NCI-H524 (cell line): Measurements from ENCODE around the gene TMEM40.
"Not testable (repeated sequence)": the region's sequence is repeated elsewhere in the genome, so short reads cannot be mapped to it uniquely, and the experiment has no call there.

Experiments
- DNase-seq, 2 experiments: peaks; one replicate each; lab custom pipeline; 2025; lab: John Stamatoyannopoulos, UW

TMEM40 gene, protein sequence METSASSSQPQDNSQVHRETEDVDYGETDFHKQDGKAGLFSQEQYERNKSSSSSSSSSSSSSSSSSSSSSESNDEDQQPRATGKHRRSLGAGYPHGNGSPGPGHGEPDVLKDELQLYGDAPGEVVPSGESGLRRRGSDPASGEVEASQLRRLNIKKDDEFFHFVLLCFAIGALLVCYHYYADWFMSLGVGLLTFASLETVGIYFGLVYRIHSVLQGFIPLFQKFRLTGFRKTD

DNA sequence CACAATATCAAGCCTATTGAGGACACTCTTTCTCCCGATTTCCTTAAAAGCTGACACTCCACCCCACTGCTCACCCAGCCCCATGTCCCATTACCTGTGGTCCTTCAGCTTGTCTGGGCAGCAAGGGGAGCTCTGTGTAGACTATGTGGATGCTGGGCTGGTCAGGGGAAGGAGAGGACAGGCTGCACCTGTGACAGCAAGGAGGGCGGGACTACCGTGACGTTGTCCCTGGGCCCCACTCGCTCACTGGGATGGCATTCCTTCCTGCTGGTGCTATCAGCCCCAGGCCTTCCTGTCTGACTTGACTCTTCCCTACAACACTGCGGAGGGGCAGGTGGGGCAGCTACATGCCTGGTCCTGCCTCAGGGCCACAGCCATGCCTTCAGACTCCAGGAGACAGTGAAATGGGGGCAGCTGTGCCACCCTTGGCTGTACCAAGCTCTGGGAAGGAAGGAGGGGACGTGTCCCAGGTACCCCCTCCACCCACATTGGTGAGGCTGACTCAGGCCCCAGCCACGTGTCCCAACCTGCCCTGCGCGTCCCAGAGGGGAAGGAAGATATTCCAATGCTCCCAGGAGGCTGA is at the start of gene TMEM40:
TSS of gene TMEM40 (minus strand) at position 163 of the 583 bp plus-strand sequence. CDS start 9,427 bp downstream, outside the sequence.
- DNase-seq, result no peak

DNA sequence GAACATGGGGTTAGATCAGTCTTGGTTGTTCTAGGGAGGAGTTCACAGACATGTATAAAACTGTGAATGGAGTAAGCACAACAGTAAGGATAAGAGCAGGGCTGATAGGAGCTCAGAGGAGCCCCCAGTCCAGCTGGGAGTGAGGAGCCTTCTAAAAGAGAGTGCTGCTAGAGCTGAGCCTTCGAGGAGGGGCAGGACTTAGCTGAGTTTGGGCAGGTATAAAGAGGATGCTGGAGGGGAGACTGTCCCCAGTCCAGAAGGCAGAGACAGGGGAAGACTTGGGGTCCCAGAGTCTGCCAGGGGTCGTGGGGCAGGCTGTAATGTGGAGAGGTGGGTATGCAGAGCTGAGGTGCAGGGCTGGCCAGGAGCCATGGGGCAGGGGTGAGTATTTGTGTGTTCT is 49.5 kb upstream of the TMEM40 start:
- DNase-seq, result no peak

DNA sequence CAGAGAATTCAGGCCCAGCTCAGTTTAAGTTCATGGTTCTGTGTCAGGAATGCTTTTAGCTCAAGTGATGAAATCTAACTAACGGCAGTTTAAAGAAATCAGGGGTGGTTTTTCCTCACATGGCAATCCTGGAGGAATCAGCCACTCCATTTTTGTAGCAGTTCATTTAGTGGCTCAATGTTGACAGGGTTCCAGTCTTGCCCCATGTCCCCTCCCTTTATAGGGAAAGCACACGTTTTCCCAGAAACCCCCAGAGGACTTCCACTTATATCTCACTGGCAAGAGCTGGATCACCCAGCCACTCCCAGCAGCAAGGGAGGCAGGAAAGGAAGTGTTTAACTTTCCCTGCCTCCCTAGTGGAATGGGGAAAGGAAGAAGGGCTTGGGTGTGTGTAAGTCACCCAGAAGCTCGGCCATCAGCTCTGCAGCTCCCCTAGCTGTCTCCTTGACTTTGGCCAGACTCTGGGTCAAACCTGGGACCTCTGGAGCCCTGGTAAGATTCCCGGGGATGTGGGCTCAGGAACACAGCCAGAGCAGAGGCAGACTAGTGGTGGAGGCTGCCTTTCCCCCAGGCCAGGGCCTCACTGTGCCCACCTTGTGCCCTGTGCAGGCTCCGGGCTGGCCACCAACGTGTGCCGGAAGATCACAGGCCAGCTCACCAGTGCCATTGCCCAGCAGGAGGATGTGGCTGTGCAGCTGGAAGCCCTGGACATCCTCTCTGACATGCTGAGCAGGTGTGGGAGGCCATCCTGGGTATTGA is 48.7 kb upstream of the TMEM40 start:
- no peak for DNase-seq

DNA sequence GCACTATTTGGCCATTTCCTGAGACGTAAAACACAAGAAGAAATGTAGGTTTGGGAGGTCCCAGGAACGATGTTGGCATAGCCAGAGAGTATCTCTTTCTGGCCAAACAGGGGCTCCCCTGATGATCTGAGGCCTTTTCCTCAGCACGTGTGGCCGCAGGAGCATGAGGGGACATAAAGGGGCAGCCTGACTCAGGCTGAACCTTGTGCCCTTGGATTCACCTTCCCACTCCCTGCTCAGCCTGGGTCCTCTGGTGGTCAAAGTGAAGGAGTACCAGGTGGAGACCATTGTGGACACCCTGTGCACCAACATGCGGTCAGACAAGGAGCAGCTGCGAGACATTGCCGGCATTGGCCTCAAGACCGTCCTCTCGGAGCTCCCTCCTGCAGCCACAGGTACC is 48.0 kb upstream of the TMEM40 start:
- no peak for DNase-seq

DNA sequence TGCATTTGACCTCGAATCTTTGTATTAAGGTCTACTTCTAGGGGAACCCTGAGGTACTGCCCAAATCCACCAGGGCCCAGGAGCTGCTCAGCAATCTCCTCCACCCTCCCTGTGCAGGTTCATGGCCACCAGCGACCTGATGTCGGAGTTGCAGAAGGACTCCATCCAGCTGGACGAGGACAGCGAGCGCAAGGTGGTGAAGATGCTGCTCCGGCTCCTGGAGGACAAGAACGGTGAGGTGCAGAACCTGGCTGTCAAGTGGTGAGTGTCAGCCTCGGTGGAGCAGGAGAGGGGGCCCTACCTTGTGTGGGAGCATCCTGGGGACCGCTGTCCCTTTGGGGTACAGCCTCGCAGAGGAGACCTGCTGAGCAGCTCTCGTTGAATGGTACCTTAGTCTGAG is 44.3 kb upstream of the TMEM40 start:
- no peak for DNase-seq

DNA sequence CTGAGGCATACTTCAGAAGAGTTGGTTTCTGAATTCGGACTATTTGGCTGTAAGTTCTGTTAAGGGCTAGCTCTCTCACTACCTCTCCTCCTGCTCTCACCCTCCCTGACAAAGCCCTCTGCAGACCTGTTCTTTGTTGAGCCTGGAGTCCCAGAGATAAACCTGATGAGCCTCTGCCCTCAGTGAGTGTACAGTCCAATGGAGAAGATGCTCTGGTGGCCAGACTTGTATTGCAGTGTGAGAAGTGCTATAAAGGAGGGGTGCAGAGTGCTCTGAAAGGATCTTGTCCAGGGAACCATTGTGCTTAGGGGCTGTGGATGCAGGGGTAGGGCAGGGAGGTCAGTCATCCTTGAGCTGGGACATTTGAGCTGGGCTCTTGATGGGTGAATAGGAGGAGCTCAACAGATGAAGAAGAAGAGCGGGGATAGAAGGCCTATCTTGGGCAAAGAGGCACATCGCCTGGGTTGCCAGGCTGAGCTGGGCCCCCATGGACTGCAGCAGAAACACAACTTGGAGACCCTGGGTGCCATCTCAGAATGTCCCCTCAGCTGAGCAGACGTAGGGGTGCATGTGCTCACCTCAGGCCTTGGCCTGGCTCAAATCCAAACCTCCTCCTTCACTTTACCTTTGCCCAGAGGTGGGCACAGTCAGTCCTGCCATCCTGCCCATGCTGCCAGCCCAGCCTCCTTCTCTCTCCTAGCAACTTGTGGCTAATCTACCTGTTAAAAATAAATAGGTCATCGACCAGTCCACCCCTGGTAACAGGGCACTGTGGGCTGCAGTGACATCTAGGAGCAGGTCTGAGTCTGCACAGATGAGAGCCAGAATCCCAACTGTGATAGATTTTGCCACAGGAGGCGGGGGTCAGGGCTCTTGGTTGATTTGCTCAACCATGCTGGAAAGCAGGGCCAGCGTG is 40.7 kb upstream of the TMEM40 start:
- no peak for DNase-seq

DNA sequence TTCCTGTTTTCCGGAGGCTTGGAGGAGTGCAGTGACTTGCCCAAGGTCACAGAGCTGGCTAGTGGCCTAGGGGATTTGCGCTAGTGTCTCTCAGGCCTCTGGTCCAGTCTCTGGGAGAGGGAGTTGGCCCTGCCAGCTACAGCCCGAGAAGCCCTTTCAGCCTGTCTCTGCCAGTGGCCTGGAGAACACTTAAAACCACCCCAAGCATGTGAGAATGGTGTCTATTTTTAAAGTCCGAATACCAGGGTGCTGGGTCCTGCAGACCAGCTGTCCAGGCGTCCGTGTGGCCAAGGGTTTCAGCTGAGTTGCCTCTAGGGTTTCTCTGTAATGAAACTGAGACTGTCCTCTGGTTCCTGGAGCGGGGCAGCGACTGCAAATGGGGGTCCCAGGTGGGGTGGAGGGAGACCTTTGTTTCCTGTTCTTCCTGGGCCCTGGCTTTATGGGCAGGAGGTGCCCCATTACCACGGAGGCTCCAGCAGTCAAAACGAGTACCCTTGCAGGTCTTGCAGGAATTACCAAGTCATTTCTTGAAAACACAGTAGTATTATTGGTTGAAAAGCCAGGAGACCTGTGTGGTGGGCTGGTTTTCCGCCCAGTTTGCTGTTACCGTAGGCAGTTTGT is 39.6 kb upstream of the TMEM40 start:
- no peak for DNase-seq

DNA sequence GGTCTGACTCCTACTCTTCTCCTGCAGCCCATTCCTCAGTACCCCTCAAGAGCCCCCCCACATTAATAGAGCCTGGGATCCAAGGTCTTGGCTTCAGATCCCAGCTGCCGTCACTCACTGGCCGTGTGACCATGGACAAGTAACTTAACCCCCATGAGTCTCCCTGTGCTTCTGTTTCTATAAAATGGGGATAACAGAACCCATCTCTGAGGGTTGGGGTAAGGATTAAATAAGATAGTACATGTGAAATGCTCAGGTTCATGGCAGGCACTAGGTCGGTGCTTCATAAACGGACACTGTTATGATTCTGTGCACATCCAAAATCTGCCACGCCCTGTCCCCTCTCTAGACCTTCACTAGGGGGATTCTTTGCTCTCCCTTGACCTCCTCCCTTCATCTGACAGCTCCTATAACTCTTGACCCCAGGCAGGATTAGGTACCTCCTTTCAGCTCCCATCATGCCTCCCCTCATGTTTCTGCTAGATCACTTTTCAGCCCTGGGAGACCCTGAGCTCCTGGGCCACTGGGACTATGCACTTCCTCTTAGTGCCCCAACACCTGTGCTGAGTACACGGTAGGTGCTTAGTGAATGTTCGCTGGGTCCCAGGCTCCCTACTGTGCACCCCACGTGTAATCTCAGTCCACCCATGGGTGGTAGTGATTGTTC is 39.0 kb upstream of the TMEM40 start:
- no peak for DNase-seq

DNA sequence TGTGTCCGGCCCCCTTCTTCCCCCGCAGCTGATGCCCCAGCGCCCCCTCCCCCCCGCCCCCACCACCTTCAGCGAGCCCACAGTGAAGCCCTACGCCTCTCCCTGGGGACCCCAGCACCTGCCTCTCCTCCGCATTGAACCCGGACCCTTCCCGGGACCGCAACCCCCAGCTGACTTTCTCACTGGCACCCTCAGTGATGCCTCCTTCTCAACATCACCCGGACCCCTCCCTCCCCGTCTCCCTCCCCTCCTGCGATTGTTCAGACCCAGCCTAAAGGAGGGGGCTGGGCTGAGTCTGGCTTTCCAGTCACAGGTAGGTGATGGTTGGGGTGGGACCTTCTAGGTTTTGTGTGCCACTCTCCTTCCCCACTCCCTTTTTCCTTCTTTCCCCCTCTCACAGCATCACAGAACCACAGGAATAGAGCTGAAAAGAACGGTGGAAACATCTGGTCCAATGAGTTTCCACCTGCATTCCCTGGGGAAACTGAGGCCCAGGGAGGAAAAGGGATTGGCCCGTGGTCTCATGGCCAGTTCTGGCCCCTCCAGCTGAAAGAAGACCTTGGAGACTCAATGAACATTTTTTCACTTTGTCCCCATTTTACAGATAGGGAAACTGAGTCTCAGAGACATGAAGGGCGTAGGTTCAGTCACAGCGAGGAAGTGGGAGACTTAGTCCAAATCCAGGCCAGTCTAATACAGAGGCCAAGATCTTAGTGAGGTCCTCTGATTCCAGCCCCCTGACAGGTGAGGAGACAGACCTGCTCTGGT is 38.2 kb upstream of the TMEM40 start:
- peak in 1 of 2 experiments; percentile 48 for DNase-seq

DNA sequence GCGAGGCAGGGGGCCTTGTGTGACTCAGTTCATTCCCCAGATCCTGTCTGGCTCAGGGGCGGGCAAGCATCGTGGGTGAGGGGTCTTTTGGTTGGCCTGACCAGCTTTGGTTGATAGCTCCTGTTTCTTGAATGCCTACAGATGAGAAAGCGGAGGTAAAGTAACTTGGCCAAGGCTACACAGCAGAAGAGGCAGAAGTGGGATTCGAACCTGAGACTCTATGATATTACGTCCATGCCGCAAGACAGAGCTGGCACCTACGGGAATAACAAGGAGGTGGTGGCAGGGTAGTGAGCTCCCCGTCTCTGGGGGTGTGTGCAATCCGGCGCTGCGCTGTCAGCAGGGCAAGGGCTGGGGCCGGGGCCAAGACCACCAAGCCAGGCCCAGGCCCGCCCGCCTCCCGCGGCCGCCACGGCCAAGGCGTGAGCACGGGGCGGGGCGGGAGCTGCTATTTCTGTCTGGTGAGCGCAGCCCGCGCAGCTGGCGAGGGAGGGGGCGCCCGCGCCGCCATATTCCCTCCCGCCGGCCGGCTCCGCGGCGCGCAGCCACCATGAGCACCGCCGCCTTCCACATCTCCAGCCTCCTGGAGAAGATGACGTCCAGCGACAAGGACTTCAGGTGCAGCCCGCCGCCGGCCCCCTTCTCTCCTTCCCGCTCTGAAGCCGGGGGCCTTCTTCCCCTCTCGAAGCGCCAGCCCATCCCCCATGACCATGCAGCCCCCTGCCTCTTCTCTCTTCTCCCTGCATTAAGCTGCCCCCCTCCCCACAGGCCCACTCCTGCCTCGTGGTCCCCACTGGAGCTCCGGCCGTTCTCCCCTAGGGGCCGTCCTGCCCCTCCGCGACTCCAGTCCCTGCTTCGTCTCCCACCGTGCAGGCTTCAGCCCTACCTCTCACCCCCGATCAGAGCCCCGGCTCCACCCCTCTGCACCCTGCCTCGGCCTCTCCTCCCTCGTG is 37.4 kb upstream of the TMEM40 start, which contains the start of gene CAND2:
TSS of gene CAND2 (plus strand) at position 510 of the 953 bp plus-strand sequence. CDS start at position 551, 41 bp downstream.
- DNase-seq, result peak; percentile 14 to 48

DNA sequence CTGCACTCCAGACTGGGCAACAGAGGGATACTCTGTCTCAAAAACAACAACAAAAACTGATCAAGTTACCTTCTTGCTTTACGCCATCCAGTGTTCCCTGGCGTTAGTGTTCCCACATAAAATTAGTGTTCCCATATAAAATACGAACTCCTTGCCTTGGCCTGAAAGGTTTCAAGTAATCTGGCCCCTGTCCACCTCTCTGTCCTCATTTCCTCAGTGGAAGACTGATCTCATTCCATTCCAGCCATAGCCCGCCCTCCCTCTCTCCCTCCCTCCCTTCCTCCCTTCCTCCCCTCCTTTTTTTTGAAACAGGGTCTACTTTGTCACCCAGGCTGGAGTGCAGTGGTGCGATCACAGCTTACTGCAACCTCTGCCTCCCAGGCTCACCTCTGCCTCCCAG is 34.6 kb upstream of the TMEM40 start:
- DNase-seq, result no peak

DNA sequence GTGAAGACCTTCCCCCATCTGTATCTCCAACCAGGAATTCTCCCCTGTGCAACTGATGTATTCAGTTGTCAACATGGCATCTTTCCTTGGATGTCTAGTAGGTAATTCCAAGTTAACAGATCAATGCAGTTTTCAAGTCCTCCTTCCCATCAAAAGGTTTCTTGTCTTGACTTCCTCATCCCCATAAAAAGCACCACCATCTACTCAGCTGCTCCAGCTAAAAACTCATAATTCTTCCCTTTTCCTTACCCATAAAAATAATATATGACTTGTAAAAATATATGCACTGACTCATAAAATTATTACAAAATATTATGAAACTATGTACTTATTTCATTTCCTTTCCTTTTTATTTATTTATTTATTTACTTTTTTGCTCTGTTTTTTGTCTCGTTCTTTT is 32.4 kb upstream of the TMEM40 start:
- DNase-seq, result no peak

DNA sequence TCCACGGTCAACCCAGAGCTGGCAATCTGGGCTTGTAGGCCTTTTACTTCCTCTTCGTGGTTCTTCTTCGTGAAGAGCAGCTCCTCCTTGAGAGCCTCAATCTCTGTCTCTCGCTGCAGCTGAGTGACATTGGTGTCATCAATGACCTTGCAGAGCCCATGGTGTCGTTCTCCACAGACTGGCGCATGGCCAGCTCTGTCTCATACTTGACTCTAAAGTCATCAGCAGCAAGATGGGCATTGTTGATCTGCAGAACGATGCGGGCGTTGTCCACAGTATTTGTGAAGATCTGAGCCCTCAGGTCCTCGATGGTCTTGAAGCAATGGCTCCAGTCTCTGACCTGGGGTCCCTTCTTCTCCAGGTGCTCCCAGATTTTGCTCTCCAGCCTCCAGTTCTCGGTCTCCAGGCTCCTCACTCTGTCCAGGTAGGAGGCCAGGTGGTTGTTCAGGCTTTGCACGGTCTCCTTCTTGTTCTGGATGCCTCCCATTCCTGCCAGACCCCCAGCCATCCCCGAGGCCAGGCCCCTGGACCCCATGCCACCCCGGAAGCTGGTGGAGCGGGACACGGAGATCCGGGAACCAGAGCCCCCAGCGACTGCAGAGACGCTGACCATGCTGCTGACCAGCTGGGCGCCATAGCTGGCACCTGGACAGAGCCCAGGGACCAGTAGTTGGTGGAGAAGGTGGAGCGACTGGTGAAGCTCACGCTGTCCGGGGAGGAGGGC is 29.1 kb upstream of the TMEM40 start:
- not testable (repeated sequence) for DNase-seq

DNA sequence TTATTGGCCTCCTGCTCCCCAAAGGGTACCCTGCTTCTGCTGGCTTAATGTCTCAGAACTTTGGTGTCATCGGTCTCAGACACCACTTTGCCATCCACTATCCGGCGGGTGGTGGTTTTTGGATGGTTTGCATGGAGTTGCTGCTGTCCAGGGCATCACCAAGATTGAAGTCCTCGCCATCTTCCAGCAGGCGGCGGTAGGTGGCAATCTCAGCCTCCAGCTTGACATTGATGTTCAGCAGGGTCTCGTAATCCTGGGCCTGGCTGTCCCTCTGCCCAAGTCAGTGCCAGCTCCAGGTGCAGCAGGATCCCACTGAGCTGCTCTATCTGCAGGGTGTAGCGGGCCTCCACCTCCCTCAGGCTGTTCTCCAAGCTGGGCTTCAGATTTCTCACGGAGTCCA is 28.3 kb upstream of the TMEM40 start:
- DNase-seq, result not testable (repeated sequence)

DNA sequence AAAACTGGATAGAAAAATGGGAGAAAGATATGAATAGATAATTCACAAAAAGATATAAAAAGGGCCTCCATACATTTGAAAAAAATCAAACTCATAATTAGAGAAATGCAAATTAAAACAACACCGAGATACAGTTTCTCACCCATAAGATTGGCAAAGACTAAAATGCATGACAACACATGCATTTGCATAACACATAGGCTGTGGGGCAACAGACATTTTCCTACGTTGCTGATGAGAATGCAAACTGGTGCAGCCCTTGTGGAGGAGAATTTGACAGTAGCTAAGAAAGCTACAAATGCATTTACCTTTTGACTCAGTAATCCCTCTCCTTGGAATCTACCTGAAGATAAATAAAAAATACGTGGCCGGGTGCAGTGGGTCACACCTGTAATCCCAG is 26.0 kb upstream of the TMEM40 start:
- no peak for DNase-seq

DNA sequence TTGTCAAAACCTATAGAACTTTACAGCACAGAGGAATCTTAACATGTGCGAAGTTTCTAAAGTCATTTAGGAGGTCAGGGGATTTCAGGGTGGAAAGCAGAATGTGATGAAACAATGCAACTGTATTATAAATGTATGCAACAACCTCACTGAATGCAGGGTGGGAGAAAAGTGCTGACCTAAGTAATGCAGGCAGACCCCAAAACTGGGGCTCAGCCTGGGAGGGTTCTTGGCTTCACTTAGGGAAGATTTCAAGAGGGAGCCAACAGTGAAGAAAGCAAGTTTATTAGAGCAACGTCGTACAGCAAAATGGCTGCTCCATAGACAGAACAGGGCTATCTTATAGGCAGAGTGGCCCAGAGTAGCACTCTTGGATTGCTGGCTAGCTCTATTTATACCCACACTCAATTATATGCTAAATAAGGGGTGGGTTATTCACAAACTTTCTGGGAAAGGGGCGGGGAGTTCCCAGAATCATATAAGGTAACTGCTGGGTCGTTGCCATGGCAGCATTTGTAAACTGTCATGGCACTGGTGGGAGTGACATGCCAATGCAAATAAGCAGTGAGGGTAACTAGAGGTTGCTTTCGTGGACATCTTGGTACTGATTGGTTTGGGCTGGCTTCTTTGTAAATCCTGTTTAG is 23.2 kb upstream of the TMEM40 start:
- no peak for DNase-seq

DNA sequence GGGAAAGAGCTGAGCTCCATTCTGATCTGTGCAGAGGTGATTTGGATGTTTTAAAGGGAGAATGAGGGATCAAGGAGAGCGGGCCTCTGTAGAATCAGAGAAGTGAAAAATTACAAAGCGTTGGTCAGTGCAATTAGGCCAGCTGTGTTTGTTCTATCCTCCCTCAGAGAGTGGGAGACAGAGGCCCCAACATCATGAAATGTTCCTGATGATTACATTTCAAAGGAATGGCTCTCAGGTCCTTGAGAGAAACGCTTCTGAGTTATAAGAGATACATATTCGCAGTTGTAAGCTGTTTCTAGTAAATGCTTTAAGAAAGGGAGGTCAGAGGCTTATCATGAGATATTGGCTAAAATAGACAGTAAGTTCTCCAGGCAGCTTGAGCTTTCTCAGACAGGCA is 21.7 kb upstream of the TMEM40 start:
- no peak for DNase-seq

DNA sequence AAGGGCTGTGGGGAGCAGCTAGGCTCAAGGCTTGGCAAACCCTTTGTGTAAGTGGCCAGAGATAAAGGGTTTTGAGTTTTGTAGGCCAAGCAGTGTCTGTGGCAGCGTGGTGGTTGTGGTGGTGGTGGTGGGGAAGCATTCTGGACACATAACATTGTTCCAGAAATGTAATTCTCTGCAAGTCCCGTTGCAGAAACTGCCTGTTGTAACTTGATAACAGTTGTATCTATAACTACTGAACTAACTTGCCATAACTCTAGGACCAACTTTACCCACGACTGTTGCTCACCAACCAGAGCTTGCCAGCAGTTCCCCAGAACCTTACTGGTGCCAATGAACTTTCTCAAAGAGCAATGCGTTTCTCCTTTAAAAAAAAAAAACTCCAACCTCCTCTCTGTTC is 18.1 kb upstream of the TMEM40 start:
- DNase-seq, result no peak
